DND-41 (cell line): ENCODE results near the gene GMPPB.
"Not testable (repeated sequence)": the region's sequence is repeated elsewhere in the genome, so short reads cannot be mapped to it uniquely, and the experiment has no call there.

Experiments
- CTCF ChIP-seq: IDR thresholded peaks from 2 replicates; pipeline ENCODE4 v1.5.1; 2012; ENCODE audit warnings: borderline replicate concordance, low read length, moderate library complexity, mild to moderate bottlenecking; ENCODE audit not compliant: poor library complexity, severe bottlenecking; ENCODE audit errors: extremely low read depth
- EZH2 ChIP-seq: IDR thresholded peaks from 3 replicates; pipeline ENCODE4 v1.6.1; 2012; ENCODE audit warnings: borderline replicate concordance, low read depth, mild to moderate bottlenecking, moderate library complexity, low read length, inconsistent platforms; ENCODE audit not compliant: severe bottlenecking

- not testable (repeated sequence) for TF ChIP-seq CTCF, EZH2
Measured at GRCh38 chr3:49689908-49690624, 33.7 kb downstream of the GMPPB start.
